Hepatocyte (in vitro differentiated cells): ENCODE data around the gene PSMD2. TPM values are rescaled to one million over a fixed set of nuclear protein-coding genes. Genes with fewer than 3 reads are reported as not detected.

Source experiments
- DNase-seq: peaks from one replicate; pipeline ENCODE4 v3.0.0-alpha.2; 2016; ENCODE audit warnings: low spot score
- H2AFZ ChIP-seq: fragments of 200-600 bp; sonication (generic); 2 replicates; pipeline ENCODE4 v1.6.0; 2016; ENCODE audit warnings: antibody characterized with exemption, mild to moderate bottlenecking
- H3K27ac ChIP-seq: fragments of 200-600 bp; sonication (generic); 2 replicates; pipeline ENCODE4 v1.5.1; 2016; ENCODE audit warnings: mild to moderate bottlenecking
- H3K27me3 ChIP-seq: fragments of 200-600 bp; sonication (generic); 2 replicates; pipeline ENCODE4 v1.6.1; 2016
- H3K36me3 ChIP-seq: fragments of 200-600 bp; sonication (generic); replicated peaks from 2 replicates; pipeline ENCODE4 v1.5.1; 2016; ENCODE audit warnings: low read depth; ENCODE audit not compliant: insufficient read depth
- H3K4me1 ChIP-seq: fragments of 200-600 bp; sonication (generic); 2 replicates; pipeline ENCODE4 v1.5.1; 2016; ENCODE audit warnings: mild to moderate bottlenecking, moderate library complexity; ENCODE audit not compliant: insufficient read depth
- H3K4me2 ChIP-seq: fragments of 200-600 bp; sonication (generic); 2 replicates; pipeline ENCODE4 v1.6.0; 2016
- H3K4me3 ChIP-seq: fragments of 200-600 bp; sonication (generic); 2 replicates; pipeline ENCODE4 v1.5.1; 2016; ENCODE audit warnings: mild to moderate bottlenecking
- H3K79me2 ChIP-seq: fragments of 200-600 bp; sonication (generic); 2 replicates; pipeline ENCODE4 v1.6.0; 2017; ENCODE audit warnings: mild to moderate bottlenecking
- H3K9me2 ChIP-seq: fragments of 200-600 bp; sonication (generic); replicated peaks from 2 replicates; pipeline ENCODE4 v1.6.0; 2017; ENCODE audit warnings: mild to moderate bottlenecking; ENCODE audit not compliant: insufficient read depth
- H3K9me3 ChIP-seq: fragments of 200-600 bp; sonication (generic); 2 replicates; pipeline ENCODE4 v1.5.1; 2016; ENCODE audit warnings: low read depth, mild to moderate bottlenecking
- H4K20me1 ChIP-seq: fragments of 200-600 bp; sonication (generic); 2 replicates; pipeline ENCODE4 v1.6.0; 2016; ENCODE audit warnings: mild to moderate bottlenecking; ENCODE audit not compliant: insufficient read depth, poor library complexity, severe bottlenecking
- EZH2 ChIP-seq: fragments of 200-600 bp; sonication (generic); IDR thresholded peaks from 2 replicates; pipeline ENCODE4 v1.6.1; 2016; ENCODE audit warnings: antibody characterized with exemption, mild to moderate bottlenecking, borderline replicate concordance
- EZH2phosphoT487 ChIP-seq: fragments of 200-600 bp; sonication (generic); IDR thresholded peaks from one replicate; pipeline ENCODE4 v1.6.1; 2018; ENCODE audit warnings: antibody characterized with exemption, mild to moderate bottlenecking, low read depth, moderate library complexity; ENCODE audit not compliant: unreplicated experiment, severe bottlenecking
- WGBS: methylation state at CpG from one replicate; pipeline ENCODE4 v1.1.6; 2016; ENCODE audit warnings: low lambda C conversion rate; ENCODE audit errors: missing lambda C conversion rate; 5-methylcytosine and 5-hydroxymethylcytosine counted together
- polyA plus RNA-seq: library from polyadenylated mRNA; unstranded; fragments of >200 nt; fragmentation: Nextera tagmentation; extraction: Ambion mirVana; gene quantifications from 2 replicates; pipeline ENCODE4 v1.2.1, GENCODE V29; 2016
- total RNA-seq: library from RNA; depleted of rRNA; stranded (reverse); fragments of >200 nt; gene quantifications from 2 replicates; pipeline ENCODE4 v1.2.3, GENCODE V29; 2014
- TF ChIP-seq, protein P1 (sequence below): fragments of 200-600 bp; sonication (generic); IDR thresholded peaks from 2 replicates; pipeline ENCODE4 v1.5.1; 2016; ENCODE audit warnings: antibody characterized with exemption, mild to moderate bottlenecking; ENCODE audit not compliant: poor library complexity

The PSMD2 gene
- total and polyA plus RNA-seq, 2 experiments from 2014 or later: 232 to 241 TPM

- Histone ChIP-seq H3K27me3 (no peaks in the 10 kb centered on the region), H4K20me1 (no peaks in the 10 kb centered on the region)
Observed at GRCh38 chr3:184305577-184305976, 6.5 kb downstream of the PSMD2 start.

DNA sequence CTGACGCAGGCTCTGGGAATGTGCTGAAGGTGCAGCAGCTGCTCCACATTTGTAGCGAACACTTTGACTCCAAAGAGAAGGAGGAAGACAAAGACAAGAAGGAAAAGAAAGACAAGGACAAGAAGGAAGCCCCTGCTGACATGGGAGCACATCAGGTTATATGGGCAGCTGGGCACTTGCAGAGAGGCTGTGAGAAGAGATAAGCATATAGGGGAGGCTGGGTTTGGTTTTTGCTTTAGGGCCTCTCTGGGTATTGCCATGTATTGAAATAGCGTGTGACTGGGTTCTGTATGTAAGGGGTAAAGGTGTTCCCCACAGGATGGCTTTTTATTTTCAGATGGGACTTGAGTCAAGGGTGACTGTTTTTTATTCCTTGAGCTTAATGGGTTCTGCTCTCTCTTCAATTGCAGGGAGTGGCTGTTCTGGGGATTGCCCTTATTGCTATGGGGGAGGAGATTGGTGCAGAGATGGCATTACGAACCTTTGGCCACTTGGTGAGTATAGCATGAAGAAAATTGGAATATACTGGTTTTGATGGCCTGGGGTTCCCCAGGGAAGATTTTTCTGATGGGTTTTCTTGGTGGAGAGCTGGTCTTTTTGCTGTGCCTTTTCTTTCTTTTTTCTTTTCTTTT lies 7.4 kb downstream of the PSMD2 start:
- Histone ChIP-seq H3K4me1 (no peaks in the 10 kb centered on the region), H3K9me2 (no peaks in the 10 kb centered on the region), H2AFZ (no peak overlapping the region), H3K4me2 (no peak overlapping the region), H4K20me1 (no peaks in the 10 kb centered on the region), H3K79me2 (peaks cover 11% of the 10 kb centered on the region), H3K27me3 (no peaks in the 10 kb centered on the region), H3K36me3 (no peaks in the 10 kb centered on the region), H3K9me3 (no peaks in the 10 kb centered on the region), H3K27ac (no peak overlapping the region), H3K4me3 (no peak overlapping the region)
- no peak for TF ChIP-seq EZH2
- no peak for TF ChIP-seq EZH2phosphoT487
- TF ChIP-seq, protein P1, sequence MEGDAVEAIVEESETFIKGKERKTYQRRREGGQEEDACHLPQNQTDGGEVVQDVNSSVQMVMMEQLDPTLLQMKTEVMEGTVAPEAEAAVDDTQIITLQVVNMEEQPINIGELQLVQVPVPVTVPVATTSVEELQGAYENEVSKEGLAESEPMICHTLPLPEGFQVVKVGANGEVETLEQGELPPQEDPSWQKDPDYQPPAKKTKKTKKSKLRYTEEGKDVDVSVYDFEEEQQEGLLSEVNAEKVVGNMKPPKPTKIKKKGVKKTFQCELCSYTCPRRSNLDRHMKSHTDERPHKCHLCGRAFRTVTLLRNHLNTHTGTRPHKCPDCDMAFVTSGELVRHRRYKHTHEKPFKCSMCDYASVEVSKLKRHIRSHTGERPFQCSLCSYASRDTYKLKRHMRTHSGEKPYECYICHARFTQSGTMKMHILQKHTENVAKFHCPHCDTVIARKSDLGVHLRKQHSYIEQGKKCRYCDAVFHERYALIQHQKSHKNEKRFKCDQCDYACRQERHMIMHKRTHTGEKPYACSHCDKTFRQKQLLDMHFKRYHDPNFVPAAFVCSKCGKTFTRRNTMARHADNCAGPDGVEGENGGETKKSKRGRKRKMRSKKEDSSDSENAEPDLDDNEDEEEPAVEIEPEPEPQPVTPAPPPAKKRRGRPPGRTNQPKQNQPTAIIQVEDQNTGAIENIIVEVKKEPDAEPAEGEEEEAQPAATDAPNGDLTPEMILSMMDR: no peak
- WGBS: 92% methylated on average over 4 of the region's 4 CpGs
- DNase-seq: no peak

More at GRCh38 chr3:184305577-184305976, 6.5 kb downstream of the PSMD2 start:
- H3K4me1 ChIP-seq: peaks cover 4% of the 10 kb centered on the region
- H3K27ac ChIP-seq: no peak overlapping the region
- peaks cover 20% of the 10 kb centered on the region for H3K79me2 ChIP-seq
- no peaks in the 10 kb centered on the region for H3K9me2 ChIP-seq
- H2AFZ ChIP-seq: no peak overlapping the region
- H3K9me3 ChIP-seq: no peaks in the 10 kb centered on the region
- no peak overlapping the region for H3K4me2 ChIP-seq
- no peak overlapping the region for H3K4me3 ChIP-seq
- H3K36me3 ChIP-seq: no peaks in the 10 kb centered on the region
- TF ChIP-seq, protein P1: peak; percentile 35
- no peak for TF ChIP-seq EZH2phosphoT487
- TF ChIP-seq EZH2: no peak
- WGBS: 95% methylated on average over 1 of the region's 1 CpG
- no peak for DNase-seq

DNA sequence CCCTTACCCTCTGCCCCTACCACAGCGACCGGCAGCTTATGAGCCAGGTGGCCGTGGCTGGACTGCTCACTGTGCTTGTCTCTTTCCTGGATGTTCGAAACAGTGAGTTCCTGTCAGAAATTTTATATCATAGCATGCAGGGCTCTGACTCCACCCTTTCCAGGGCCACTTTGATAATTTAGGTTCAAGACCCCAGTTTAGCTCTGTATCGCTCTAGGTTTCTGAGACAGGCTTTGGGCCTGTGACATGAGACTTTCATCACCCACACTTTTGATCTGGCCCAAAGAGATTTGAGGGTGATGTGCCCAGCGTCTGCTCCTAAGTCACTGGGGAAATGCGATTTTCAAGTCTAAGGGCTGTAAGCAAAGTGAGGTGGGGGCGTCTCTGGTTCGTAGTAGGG lies 8.9 kb downstream of the PSMD2 start:
- H3K9me3 ChIP-seq: no peaks in the 10 kb centered on the region
- H3K27ac ChIP-seq: no peak overlapping the region
- no peaks in the 10 kb centered on the region for H3K4me1 ChIP-seq
- no peaks in the 10 kb centered on the region for H3K36me3 ChIP-seq
- no peaks in the 10 kb centered on the region for H4K20me1 ChIP-seq
- no peak overlapping the region for H3K4me2 ChIP-seq
- peaks cover 3% of the 10 kb centered on the region for H3K79me2 ChIP-seq
- 94% methylated on average over 9 of the region's 9 CpGs for WGBS
- no peak for DNase-seq
- TF ChIP-seq EZH2: no peak
- TF ChIP-seq, protein P1: no peak
- TF ChIP-seq EZH2phosphoT487: no peak
- H3K4me3 ChIP-seq: no peak overlapping the region
- no peaks in the 10 kb centered on the region for H3K27me3 ChIP-seq
- H2AFZ ChIP-seq: no peak overlapping the region
- H3K9me2 ChIP-seq: no peaks in the 10 kb centered on the region
